Measurements from ENCODE around the gene TESK2. TPM values are rescaled to one million over a fixed set of nuclear protein-coding genes. Genes with fewer than 3 reads are reported as not detected.

Gene TESK2
- total RNA-seq, 1 donor from 2014 or later = 1.9 TPM

- no peak for TF ChIP-seq CTCF (conservative IDR thresholded peaks at IDR 0.05)
- no peak overlapping the region for H3K27ac Mint-ChIP-seq (ENCODE audit: unreplicated experiment)
- H3K9me3 Mint-ChIP-seq = no peaks in the 10 kb centered on the region
- H3K36me3 Mint-ChIP-seq (ENCODE audit: low read depth) = peaks cover 22% of the 10 kb centered on the region
- no peaks in the 10 kb centered on the region for H3K27me3 Mint-ChIP-seq (ENCODE audit: low read depth)
- DNase-seq (ENCODE audit: low read depth, low spot score) = no peak
- H3K4me3 Mint-ChIP-seq = no peak overlapping the region
- H3K4me1 Mint-ChIP-seq = peaks cover 5% of the 10 kb centered on the region
Observed at GRCh38 chr1:45510972-45511527, 20.1 kb upstream of the TESK2 start.

- no peak for TF ChIP-seq CTCF (conservative IDR thresholded peaks at IDR 0.05)
- no peak overlapping the region for H3K27ac Mint-ChIP-seq (ENCODE audit: unreplicated experiment)
- DNase-seq (ENCODE audit: low read depth, low spot score) = no peak
- no peaks in the 10 kb centered on the region for H3K27me3 Mint-ChIP-seq (ENCODE audit: low read depth)
- peaks cover 3% of the 10 kb centered on the region for H3K4me1 Mint-ChIP-seq
- H3K9me3 Mint-ChIP-seq = no peaks in the 10 kb centered on the region
- no peak overlapping the region for H3K4me3 Mint-ChIP-seq
- peaks cover 20% of the 10 kb centered on the region for H3K36me3 Mint-ChIP-seq (ENCODE audit: low read depth)
Observed at GRCh38 chr1:45510036-45510971, 19.3 kb upstream of the TESK2 start.

GRCh38 chr1:45508295-45509151 lies 17.6 kb upstream of the TESK2 start:
- Mint-ChIP-seq H3K27me3 (ENCODE audit: low read depth) (no peaks in the 10 kb centered on the region), H3K36me3 (ENCODE audit: low read depth) (peaks cover 13% of the 10 kb centered on the region), H3K9me3 (no peaks in the 10 kb centered on the region), H3K4me3 (no peak overlapping the region), H3K4me1 (peaks cover 3% of the 10 kb centered on the region), H3K27ac (ENCODE audit: unreplicated experiment) (peak overlapping the region; percentile 50)
- DNase-seq (ENCODE audit: low read depth, low spot score) = no peak
- TF ChIP-seq CTCF (conservative IDR thresholded peaks at IDR 0.05) = no peak

DNA sequence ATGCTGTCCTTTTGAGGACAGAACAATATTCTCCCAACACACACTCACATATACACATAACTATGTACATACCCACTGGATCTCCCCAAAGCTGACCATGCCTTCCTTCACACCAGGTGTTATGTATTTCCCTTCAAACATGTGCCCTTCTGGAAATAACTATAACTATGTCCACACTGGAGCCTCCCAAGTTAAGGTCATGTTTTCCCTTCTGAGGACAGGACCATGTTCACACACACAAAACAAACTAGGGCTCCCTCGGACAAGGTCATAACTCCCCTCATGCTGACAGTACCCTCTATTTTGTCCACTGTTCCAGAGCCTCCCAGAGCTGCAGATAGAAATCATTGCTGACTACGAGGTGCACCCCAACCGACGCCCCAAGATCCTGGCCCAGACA lies 16.9 kb upstream of the TESK2 start:
- H3K4me3 Mint-ChIP-seq = no peak overlapping the region
- peaks cover 3% of the 10 kb centered on the region for H3K4me1 Mint-ChIP-seq
- H3K27ac Mint-ChIP-seq (ENCODE audit: unreplicated experiment) = no peak overlapping the region
- no peak for DNase-seq (ENCODE audit: low read depth, low spot score)
- H3K27me3 Mint-ChIP-seq (ENCODE audit: low read depth) = no peaks in the 10 kb centered on the region
- H3K9me3 Mint-ChIP-seq = no peaks in the 10 kb centered on the region
- no peak for TF ChIP-seq CTCF (conservative IDR thresholded peaks at IDR 0.05)
- H3K36me3 Mint-ChIP-seq (ENCODE audit: low read depth) = peaks cover 13% of the 10 kb centered on the region

DNA sequence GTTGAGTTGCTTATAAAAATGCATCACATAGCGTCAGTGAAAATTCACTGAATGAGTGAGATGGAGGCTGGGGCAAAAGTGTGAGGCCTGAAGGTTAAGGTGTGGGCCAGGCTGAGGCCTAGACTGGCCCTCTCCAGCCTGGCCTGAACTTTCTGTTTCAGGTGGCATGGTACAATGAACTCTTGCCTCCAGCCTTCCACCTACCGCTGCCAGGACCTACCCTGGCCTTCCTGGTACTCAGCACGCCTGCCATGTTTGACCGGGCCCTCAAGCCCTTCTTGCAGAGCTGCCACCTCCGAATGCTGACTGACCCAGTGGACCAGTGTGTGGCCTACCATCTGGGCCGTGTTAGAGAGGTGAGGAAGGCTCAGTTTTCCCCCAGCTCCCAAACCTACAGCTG lies 16.2 kb upstream of the TESK2 start:
- no peak overlapping the region for H3K27ac Mint-ChIP-seq (ENCODE audit: unreplicated experiment)
- no peaks in the 10 kb centered on the region for H3K9me3 Mint-ChIP-seq
- peaks cover 10% of the 10 kb centered on the region for H3K36me3 Mint-ChIP-seq (ENCODE audit: low read depth)
- DNase-seq (ENCODE audit: low read depth, low spot score) = no peak
- H3K27me3 Mint-ChIP-seq (ENCODE audit: low read depth) = no peaks in the 10 kb centered on the region
- H3K4me3 Mint-ChIP-seq = no peak overlapping the region
- no peaks in the 10 kb centered on the region for H3K4me1 Mint-ChIP-seq
- TF ChIP-seq CTCF (conservative IDR thresholded peaks at IDR 0.05) = no peak
